Fibroblast of skin of left biceps (primary cell): ENCODE measurements around the gene PDHX.
"Not testable (repeated sequence)": the region's sequence is repeated elsewhere in the genome, so short reads cannot be mapped to it uniquely, and the experiment has no call there.

ENCODE experiments used
- DNase-seq, 2 experiments: peaks; one replicate each; pipeline ENCODE4 v3.0.0-alpha.2; 2013; ENCODE audit warnings: low read depth in 2 of 2

PDHX gene

GRCh38 chr11:35015621-35016387 lies 99.4 kb downstream of the PDHX start:
- DNase-seq, result no peak

- DNase-seq, result no peak
These were observed 100.5 kb downstream of the PDHX start for GRCh38 chr11:35016916-35017315.

- DNase-seq, result no peak
These were observed 101.3 kb downstream of the PDHX start for GRCh38 chr11:35017528-35018342.

DNA sequence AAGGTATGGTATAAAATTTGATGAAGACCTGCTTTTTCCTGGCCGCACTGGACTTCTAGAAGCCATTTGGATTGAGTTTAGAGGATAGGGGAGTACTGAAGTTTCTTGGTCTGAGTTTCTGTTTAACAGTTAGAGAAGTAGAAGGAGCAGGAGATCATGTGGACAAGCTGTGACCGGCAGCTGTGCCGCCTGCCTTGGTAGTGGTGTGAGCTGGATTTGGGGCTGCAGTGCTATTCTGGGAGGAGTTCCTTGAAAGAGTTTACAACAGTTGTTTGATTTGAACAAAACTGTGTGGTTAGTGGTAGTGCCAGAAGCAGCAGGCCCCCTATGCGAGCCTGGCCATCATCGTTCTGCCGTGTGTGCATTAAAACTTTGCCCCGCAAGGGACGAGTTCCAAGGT lies 105.2 kb downstream of the PDHX start:
- no peak for DNase-seq

GRCh38 chr11:35023940-35024339 lies 107.5 kb downstream of the PDHX start:
- DNase-seq, result not testable (repeated sequence)

GRCh38 chr11:35028007-35028406 lies 111.6 kb downstream of the PDHX start:
- not testable (repeated sequence) for DNase-seq

- no peak for DNase-seq
These were observed 113.7 kb downstream of the PDHX start for GRCh38 chr11:35029979-35030682.

DNA sequence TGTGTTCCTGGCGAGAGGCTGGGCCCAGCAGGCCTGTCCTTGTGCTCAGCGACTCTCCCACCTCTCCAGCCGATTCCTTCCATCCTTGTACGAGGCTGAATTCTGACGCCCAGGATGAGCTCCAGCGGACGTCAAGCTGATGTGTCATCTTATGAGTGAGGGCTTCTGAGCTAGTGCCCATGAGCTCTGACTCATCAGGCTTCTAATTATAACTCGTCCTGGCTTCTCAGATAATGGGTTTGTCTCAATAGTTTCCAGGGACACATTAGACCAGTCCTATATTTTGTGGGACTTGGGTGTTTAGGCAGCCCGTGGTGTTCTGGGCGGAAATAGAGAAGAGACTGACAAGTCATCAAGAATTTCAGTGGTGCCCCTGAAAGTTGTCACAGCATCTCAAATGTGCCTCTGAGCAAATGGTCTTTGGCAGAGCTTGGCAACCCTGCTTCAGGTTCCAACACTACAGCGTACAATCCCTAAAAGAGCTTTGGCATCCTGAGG lies 114.3 kb downstream of the PDHX start:
- DNase-seq, result peak; percentile 68 to 74

- no peak for DNase-seq
These were observed 114.9 kb downstream of the PDHX start for GRCh38 chr11:35031346-35031745.

DNA sequence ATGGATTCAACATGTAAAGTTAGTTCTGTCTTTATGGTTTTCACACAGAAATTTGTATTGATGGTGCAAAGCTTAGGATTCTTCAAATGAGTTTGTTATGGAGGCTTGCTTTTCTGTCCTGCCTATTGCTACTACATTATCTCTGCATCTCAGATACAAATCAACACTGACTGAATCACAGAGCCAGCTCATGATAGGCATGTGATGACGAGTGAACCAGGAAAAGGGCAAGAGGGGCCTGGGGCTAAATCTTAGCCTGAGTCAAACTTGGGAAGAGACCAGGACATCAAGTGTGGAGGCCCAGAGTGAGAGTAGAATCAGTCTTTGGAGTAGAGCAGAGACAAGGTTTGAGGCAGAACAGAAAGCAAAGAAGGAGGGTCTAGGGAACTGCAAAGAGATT lies 115.4 kb downstream of the PDHX start:
- DNase-seq, result no peak

DNA sequence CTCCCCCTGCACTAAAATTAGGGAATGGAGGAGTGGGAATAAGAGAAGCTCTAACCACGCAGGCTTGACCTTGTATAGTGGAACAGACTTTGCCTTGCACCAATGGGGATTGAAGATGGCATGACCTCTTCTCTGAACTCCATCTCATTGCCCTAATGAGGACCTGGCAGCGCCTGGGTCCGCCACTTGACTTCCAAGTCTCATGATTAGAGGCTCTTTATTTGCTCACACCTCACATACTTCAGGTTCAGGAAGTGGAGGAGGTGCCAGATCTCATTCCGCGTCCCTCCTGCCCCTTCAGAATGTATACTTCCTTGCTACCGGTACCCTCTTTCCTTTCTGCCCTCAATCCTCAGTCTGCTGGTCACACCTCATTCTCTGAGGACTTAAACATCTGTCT lies 116.6 kb downstream of the PDHX start:
- no peak for DNase-seq

DNA sequence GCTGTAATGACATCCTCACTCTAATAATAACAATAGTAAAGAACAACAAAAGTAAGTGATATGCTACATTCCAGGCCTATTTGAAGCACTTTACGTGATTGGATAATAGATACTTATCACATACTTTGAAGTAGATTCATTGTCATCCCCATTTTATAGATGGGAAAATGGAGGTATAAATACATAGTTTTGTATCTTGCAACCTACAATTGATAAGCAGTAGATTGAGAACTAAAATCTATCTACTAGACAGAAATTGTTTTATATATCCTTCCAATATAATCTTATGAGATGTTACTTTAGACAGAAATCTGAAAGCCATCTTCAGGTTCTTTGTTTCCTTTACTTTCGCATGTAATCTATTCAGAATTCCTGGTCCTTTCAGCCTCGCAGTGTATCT lies 118.0 kb downstream of the PDHX start:
- no peak for DNase-seq

- peak; percentile 95 for DNase-seq
These were observed 119.5 kb downstream of the PDHX start for GRCh38 chr11:35035894-35036408.

DNA sequence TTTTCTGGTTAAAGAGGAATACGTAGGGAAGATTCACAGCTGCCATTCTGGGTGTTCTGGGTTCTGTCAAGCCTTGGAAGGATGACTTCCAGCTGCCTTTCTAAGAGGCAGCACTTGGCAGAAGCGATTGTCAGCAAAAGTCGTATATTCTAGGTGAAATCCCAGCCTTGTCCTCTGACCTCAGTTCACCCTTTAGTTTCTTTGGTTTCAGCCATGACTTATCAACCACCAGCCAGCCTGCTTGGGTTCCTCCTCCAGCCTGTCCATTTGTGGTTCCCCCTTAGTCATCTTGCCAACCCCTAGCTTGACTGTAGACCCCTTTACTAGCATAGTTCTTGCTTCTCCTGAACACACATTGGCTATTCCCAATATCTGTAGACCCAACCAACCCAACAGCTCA lies 120.2 kb downstream of the PDHX start:
- DNase-seq, result no peak

- no peak for DNase-seq
These were observed 122.0 kb downstream of the PDHX start for GRCh38 chr11:35038211-35038928.

GRCh38 chr11:35039076-35039475 lies 122.7 kb downstream of the PDHX start:
- DNase-seq, result no peak

GRCh38 chr11:35040221-35040942 lies 124.0 kb downstream of the PDHX start:
- DNase-seq, result no peak

- no peak for DNase-seq
These were observed 124.7 kb downstream of the PDHX start for GRCh38 chr11:35041070-35041554.

- DNase-seq, result no peak
These were observed 125.8 kb downstream of the PDHX start for GRCh38 chr11:35042224-35042623.

- DNase-seq, result no peak
These were observed 126.5 kb downstream of the PDHX start for GRCh38 chr11:35042913-35043312.

- no peak for DNase-seq
These were observed 127.5 kb downstream of the PDHX start for GRCh38 chr11:35043936-35044335.
